Mammary epithelial cell (primary cell): ENCODE data around the gene GAB1.

Source experiments
- CTCF ChIP-seq, 2 donors: IDR thresholded peaks in 1 of 2; conservative IDR thresholded peaks in 1 of 2; 2 replicates each; pipeline ENCODE4 v1.5.1; 2011 to 2012; ENCODE audit warnings: inconsistent platforms in 2 of 2, low read length in 2 of 2, mild to moderate bottlenecking in 2 of 2, control low read depth in 1 of 2, low read depth in 1 of 2; ENCODE audit not compliant: insufficient read depth in 1 of 2; ENCODE audit errors: extremely low read depth in 1 of 2
- EZH2 ChIP-seq: IDR thresholded peaks from 2 replicates; pipeline ENCODE4 v1.6.1; 2012; ENCODE audit warnings: low read length, inconsistent platforms, borderline replicate concordance

- no peak for TF ChIP-seq CTCF (conservative IDR thresholded peaks at IDR 0.05 in 1 of 2, IDR thresholded peaks at IDR 0.05 in 1 of 2; ENCODE audit: extremely low read depth in 1 of 2, insufficient read depth in 1 of 2, low read depth in 1 of 2, low read length in 2 of 2)
- TF ChIP-seq EZH2, result no peak
These were observed 84.9 kb downstream of the GAB1 start for GRCh38 chr4:143421609-143422008.
